Measurements from ENCODE around the gene TMEM178B.

TMEM178B gene

DNA sequence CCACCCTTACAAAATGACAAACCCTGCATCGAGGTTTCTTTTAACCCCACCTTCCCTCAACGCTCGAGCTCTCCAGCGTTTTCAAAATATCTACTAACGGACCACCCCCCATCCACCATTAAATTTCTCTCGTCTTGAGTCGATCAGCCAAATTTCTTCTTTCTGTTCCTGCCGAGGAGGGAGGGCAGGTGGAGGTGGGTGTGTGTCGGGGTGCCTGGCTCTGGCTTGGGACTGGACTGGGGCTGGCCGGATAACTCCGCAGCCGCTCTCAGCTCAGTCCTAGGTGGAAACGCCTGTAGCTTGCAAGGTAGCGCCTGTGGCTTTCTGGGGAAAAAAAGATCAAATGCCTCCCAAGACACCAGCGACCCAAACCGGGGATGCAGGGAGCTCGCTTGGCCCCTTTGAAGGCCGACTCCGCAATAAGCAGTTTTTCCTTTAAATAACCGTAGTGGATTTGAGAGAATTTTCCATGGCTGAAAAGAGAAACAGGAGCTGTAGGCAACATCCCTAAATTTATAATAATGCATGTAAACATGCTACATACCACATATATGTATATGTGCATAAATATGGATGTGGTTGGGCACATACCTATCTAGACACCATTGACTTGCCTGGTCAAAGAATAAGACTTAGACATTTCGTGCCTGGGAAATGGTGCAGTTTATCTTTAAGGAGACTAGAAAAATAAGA, 1.9 kb upstream of the TMEM178B start:
- no peak overlapping the region for H3K27ac ChIP-seq (ENCODE audit: low read depth, low read length)
- peak overlapping the region; percentile 52 for H3K4me2 ChIP-seq (ENCODE audit: low read length)

DNA sequence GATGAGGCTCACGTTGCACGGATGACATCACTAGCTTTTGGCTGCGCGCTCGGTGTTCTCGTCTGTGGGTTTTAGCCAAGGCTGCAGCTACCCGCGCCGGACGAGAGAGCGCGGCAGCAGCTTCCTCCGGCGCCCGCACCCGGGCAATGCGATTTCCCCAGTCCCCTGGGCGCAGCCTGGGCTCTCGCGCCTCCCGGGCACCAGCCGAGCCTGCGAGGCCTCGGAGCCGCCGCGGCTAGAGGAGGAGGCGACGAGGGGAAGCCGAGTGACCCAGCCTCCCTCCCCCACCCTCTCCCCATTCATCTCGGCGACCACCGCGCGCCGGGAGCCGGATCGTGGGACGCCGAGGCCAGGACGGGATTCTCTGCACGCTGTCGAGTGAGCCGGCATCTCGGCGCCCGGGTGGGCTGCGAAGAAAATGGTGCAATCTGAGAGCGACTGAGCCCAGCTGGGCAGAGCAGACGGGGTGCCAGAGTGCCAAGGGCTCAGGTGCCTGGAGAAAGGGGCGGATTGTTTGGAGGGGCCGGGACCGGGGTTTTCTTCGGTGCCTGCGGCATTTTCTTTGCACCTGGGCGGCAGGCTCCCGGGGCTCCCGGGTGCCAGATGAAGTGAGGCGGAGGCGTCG, 1.2 kb upstream of the TMEM178B start:
- Histone ChIP-seq H3K4me1 (ENCODE audit: control insufficient read depth, low read length) (peaks cover 4% of the 10 kb centered on the region), H3K4me3 (ENCODE audit: low read length) (no peak overlapping the region), H3K27me3 (ENCODE audit: control insufficient read depth, low read length) (peaks cover 72% of the 10 kb centered on the region), H3K4me2 (ENCODE audit: low read length) (no peak overlapping the region), H3K36me3 (ENCODE audit: control insufficient read depth, low read length) (no peaks in the 10 kb centered on the region), H3F3A (ENCODE audit: control insufficient read depth, insufficient read depth) (no peaks in the 10 kb centered on the region), H3K9me2 (replicated peaks; ENCODE audit: control insufficient read depth, low read length) (no peaks in the 10 kb centered on the region), H4K20me1 (ENCODE audit: control insufficient read depth, insufficient read depth, low read depth, low read length) (no peaks in the 10 kb centered on the region), H3K27ac (ENCODE audit: low read depth, low read length) (no peak overlapping the region), H3K79me2 (ENCODE audit: control insufficient read depth, low read length) (no peaks in the 10 kb centered on the region), H3K9me3 (ENCODE audit: control insufficient read depth, insufficient read depth, low read length) (no peaks in the 10 kb centered on the region)
- peak; percentile 74; the same call in 1 of the 2 replicates for TF ChIP-seq EZH2phosphoT487 (IDR thresholded peaks at IDR 0.05; ENCODE audit: borderline replicate concordance, low read length)
- TF ChIP-seq, protein P1, sequence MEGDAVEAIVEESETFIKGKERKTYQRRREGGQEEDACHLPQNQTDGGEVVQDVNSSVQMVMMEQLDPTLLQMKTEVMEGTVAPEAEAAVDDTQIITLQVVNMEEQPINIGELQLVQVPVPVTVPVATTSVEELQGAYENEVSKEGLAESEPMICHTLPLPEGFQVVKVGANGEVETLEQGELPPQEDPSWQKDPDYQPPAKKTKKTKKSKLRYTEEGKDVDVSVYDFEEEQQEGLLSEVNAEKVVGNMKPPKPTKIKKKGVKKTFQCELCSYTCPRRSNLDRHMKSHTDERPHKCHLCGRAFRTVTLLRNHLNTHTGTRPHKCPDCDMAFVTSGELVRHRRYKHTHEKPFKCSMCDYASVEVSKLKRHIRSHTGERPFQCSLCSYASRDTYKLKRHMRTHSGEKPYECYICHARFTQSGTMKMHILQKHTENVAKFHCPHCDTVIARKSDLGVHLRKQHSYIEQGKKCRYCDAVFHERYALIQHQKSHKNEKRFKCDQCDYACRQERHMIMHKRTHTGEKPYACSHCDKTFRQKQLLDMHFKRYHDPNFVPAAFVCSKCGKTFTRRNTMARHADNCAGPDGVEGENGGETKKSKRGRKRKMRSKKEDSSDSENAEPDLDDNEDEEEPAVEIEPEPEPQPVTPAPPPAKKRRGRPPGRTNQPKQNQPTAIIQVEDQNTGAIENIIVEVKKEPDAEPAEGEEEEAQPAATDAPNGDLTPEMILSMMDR (IDR thresholded peaks at IDR 0.05; ENCODE audit: low read depth, low read length, poor library complexity, severe bottlenecking): no peak

More for the DNA sequence above, 1.9 kb upstream of the TMEM178B start:
- Histone ChIP-seq H3K9me2 (replicated peaks; ENCODE audit: control insufficient read depth, low read length) (no peaks in the 10 kb centered on the region), H3F3A (ENCODE audit: control insufficient read depth, insufficient read depth) (no peaks in the 10 kb centered on the region), H3K27me3 (ENCODE audit: control insufficient read depth, low read length) (peaks cover 66% of the 10 kb centered on the region), H3K4me3 (ENCODE audit: low read length) (peak overlapping the region; percentile 40), H3K9me3 (ENCODE audit: control insufficient read depth, insufficient read depth, low read length) (no peaks in the 10 kb centered on the region), H3K36me3 (ENCODE audit: control insufficient read depth, low read length) (no peaks in the 10 kb centered on the region), H4K20me1 (ENCODE audit: control insufficient read depth, insufficient read depth, low read depth, low read length) (no peaks in the 10 kb centered on the region), H3K79me2 (ENCODE audit: control insufficient read depth, low read length) (no peaks in the 10 kb centered on the region), H3K4me1 (ENCODE audit: control insufficient read depth, low read length) (peaks cover 4% of the 10 kb centered on the region)
- no peak; the same call in 1 of the 2 replicates for TF ChIP-seq EZH2phosphoT487 (IDR thresholded peaks at IDR 0.05; ENCODE audit: borderline replicate concordance, low read length)
- TF ChIP-seq, protein P1 (IDR thresholded peaks at IDR 0.05; ENCODE audit: low read depth, low read length, poor library complexity, severe bottlenecking): no peak

DNA sequence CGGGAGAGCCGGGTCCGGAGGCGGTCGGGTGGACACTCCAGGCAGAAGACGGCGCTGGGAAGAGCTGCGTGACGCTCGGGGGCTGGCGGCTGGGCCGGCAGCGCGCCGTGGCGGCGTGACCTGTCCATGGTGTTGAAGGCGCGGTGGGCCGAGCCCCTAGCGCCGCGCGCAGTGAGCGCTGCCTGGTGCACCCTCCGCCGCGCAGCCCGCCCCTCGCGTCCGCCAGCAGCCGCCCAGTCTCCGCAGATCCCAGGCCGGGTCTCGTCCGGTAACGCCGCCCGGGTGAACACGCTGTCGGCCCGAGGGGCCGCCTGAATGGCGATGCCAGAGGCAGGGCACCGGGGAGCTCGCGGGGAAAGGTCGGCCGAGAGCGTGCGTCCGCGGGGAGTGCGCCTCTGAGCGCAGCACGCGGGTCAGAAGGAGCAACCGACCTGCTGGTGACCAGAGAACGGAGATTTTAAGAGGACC, 657 bp upstream of the TMEM178B start:
- Histone ChIP-seq H3K36me3 (ENCODE audit: control insufficient read depth, low read length) (no peaks in the 10 kb centered on the region), H3K27me3 (ENCODE audit: control insufficient read depth, low read length) (peaks cover 76% of the 10 kb centered on the region), H3K9me3 (ENCODE audit: control insufficient read depth, insufficient read depth, low read length) (no peaks in the 10 kb centered on the region), H3F3A (ENCODE audit: control insufficient read depth, insufficient read depth) (no peaks in the 10 kb centered on the region), H3K79me2 (ENCODE audit: control insufficient read depth, low read length) (no peaks in the 10 kb centered on the region), H3K4me2 (ENCODE audit: low read length) (peak overlapping the region; percentile 37; the same call in 1 of the 2 replicates), H3K27ac (ENCODE audit: low read depth, low read length) (no peak overlapping the region), H3K9me2 (replicated peaks; ENCODE audit: control insufficient read depth, low read length) (no peaks in the 10 kb centered on the region), H3K4me3 (ENCODE audit: low read length) (no peak overlapping the region; the same call in 1 of the 2 replicates), H3K4me1 (ENCODE audit: control insufficient read depth, low read length) (peaks cover 4% of the 10 kb centered on the region), H4K20me1 (ENCODE audit: control insufficient read depth, insufficient read depth, low read depth, low read length) (no peaks in the 10 kb centered on the region)
- TF ChIP-seq, protein P1 (IDR thresholded peaks at IDR 0.05; ENCODE audit: low read depth, low read length, poor library complexity, severe bottlenecking): no peak
- no peak for TF ChIP-seq EZH2phosphoT487 (IDR thresholded peaks at IDR 0.05; ENCODE audit: borderline replicate concordance, low read length)

All from DOHH2 (cell line).